ENCODE results near the gene LMNTD2.
A peak's percentile ranks its signal among the peaks of the same experiment; 100 is the strongest.

The LMNTD2 gene

GRCh38 chr11:506995-507726, 53.4 kb downstream of the LMNTD2 start, which contains the start of gene RNH1:
RNH1 (minus strand) TSS chr11:507242; CDS start chr11:502162, 5,080 bp downstream.
- DNase-seq = peak; percentile 47

DNA sequence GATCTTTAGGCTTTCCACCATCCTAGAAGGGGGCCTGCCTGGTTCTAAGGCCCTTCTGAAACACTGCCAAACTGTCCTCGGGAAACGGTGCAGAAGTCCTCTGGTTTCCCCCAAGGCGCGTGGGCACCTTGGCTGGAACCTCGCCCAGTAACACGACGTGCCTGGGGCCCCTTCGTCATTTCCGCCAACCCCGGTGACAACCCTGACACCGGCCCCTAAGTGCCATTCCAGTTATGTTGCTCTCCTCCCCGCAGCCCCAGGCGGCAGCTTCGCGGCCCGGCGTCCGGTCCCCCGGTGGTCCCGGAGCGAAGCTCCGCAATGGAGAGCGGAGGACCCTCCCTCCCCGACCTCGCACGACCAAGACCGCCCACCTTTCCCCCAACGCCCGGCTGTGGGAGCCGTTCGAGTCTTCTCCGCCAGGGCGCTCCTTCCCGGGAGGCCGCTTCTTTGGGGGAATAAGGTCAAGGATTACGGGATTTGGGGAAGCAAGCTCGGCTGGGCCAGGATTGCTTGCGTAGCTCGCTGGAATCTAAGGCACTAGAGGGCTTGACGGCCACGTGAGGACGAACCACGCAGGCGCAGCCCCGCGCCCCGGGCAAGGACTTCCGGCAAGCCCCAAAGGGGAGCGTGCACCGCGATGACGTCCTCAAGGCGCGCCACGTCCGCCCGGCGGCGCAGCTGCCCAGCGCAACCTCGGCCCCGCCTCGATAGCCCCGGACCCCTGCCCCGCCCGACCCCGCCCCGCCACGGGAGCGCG, 54.1 kb downstream of the LMNTD2 start:
- DNase-seq = peak; percentile 61

DNA sequence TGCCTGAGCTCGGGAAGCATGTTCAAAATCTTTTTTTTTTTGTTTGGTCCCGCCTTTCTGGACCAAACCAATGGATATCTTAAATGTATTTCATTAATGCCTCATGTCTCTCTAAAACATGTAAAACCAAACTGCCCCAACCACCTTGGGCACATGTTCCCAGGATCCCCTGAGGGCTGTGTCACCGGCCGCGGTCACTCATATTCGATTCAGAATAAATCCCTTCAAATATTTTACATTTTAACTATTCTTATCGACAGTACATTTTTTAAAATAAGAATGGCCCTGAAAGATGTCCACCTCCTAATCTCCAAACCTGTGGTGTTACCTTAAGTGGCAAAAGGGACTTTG, 55.6 kb downstream of the LMNTD2 start:
- no peak for DNase-seq
